ENCODE measurements around the gene CUX1.

DNA sequence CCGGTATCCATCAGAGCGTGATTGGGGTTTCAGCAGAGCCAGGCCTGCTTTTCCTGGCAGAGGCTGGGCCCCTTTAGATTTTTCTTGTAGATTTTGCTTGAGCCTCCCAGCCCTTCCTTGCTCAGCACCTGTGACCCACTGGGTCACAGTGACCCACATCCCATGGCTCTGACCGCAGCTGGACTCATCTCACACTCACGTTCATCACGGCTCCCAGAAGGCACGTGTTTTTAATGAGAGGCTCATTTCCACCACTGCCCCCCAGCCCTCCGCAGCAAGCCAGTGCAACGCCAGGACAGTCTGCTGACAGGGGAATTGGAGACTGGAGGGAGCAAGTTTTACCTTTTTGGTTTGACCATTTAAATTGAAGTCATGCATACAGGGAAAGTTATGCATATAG is 155.7 kb downstream of the CUX1 start:
- TF ChIP-seq POLR2A (IDR thresholded peaks at IDR 0.05): no peak
- TF ChIP-seq CTCF (IDR thresholded peaks at IDR 0.05): no peak
